Activated CD8-positive, alpha-beta memory T cell treated with anti-CD3 and anti-CD28 coated beads for 1 hour (primary cell): Measurements from ENCODE around the gene COX4I1.

Experiments used
- DNase-seq, 2 donors: peaks; one replicate each; pipeline ENCODE4 v3.0.0-alpha.2; 2020; ENCODE audit warnings: low read depth in 1 of 2; ENCODE audit errors: extremely low read depth in 1 of 2

COX4I1 gene

DNA sequence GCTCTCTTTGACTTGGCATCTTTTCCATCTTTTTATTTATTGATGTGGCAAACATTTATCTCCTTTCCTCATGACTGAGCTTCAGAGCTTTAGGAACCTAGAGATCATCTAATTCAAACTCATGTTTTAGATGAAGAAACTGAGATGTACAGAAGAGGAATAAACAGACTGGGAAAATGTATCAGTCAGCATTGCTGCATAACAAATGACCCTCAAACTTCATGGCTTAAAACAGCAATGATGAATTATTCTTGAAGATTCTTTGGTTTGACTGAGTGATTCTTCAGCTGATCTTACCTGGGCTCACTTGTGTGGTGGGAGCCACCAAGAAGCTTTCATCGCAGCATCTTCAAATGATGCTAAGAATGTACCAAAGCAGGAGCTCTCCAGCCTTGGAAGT is 55.4 kb downstream of the COX4I1 start:
- DNase-seq, result no peak

DNA sequence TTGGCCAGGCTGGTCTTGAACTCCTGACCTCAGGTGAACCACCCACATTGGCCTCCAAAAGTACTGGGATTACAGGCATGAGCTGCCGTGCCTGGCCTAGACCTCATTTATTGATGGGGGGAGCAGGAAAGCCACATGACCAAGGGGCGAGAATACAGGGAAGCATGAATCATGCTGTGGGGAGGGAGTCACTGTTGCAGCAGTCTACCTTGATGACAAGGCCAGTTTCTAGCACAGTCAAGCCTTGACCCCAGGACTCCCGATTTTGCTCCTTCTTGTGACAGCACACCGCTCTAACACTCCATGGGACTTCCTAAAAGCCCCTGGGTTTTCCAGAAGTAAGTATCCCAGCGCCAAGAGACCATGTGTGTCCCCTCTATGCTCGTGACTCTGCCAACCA is 56.6 kb downstream of the COX4I1 start:
- DNase-seq, result no peak

DNA sequence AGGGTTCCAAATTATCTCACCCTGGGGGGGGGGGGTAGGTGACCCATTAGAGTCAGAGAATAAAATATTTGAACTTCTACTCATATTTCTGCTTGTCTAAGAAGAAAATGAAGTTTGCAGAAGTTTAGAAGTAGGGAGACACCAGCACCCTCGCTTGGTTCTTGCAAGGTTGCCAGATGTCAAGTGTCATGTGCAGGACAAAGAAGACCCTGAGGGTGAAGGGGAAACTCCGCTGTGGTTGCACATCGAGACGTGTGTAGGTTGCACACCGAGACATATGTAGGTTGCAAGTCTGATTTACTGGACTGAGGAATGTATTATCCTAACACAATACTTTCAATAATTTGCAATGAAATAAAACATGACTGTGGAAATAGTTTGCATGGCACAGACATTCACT is 57.1 kb downstream of the COX4I1 start:
- no peak for DNase-seq
